Endothelial cell of umbilical vein (primary cell): ENCODE data around the gene LRFN2. TPM values are rescaled to one million over a fixed set of nuclear protein-coding genes. Genes with fewer than 3 reads are reported as not detected.

Source experiments
- BruUV-seq: library from RNA; stranded (reverse); fragments of 400-500 nt; replicated peaks from 2 replicates; lab custom pipeline; 2021; lab: Mats Ljungman, UMichigan
- CTCF ChIA-PET: fragments of 300-600, 350-600 bp; sonication (Branson Sonifier 250); formaldehyde crosslinking; loops from one replicate; lab custom pipeline; 2021; ENCODE audit warnings: antibody characterized with exemption, inconsistent platforms; lab: Charles Lee
- POLR2A ChIA-PET: fragments of 300-600, 350-600 bp; sonication (Branson Sonifier 250); formaldehyde crosslinking; loops from one replicate; lab custom pipeline; 2021; ENCODE audit warnings: antibody characterized with exemption, inconsistent platforms; lab: Charles Lee
- DNase-seq: peaks from one replicate; pipeline ENCODE4 v3.0.0-alpha.2; 2011; ENCODE audit warnings: low read depth, low spot score
- FAIRE-seq: peaks from 2 replicates; lab custom pipeline; 2011; peaks lifted over from hg19 to GRCh38; lab: Jason Lieb, UNC
- H2AFZ ChIP-seq: 2 replicates; pipeline ENCODE4 v1.6.0; 2012; ENCODE audit warnings: low read depth, low read length, control low read depth, inconsistent platforms
- H3K27ac ChIP-seq: 2 replicates; pipeline ENCODE4 v1.5.1; 2011; ENCODE audit warnings: low read depth, mild to moderate bottlenecking, control low read depth, low read length, moderate library complexity; ENCODE audit not compliant: insufficient read depth
- H3K27me3 ChIP-seq, 2 experiments: 2 replicates each; pipeline versions ENCODE4 v1.6.0 to v1.6.1; 2011; ENCODE audit warnings: low read length in 2 of 2, mixed read lengths in 1 of 2; ENCODE audit not compliant: control insufficient read depth in 2 of 2, insufficient read depth in 2 of 2
- H3K36me3 ChIP-seq, 2 experiments: 2 replicates in 1 of 2; 3 replicates in 1 of 2; pipeline ENCODE4 v1.5.1; 2011; ENCODE audit warnings: low read length in 2 of 2, mild to moderate bottlenecking in 1 of 2, moderate library complexity in 1 of 2; ENCODE audit not compliant: control insufficient read depth in 2 of 2, insufficient read depth in 2 of 2; ENCODE audit errors: extremely low read depth in 1 of 2
- H3K4me1 ChIP-seq: 3 replicates; pipeline ENCODE4 v1.5.1; 2011; ENCODE audit warnings: mild to moderate bottlenecking, low read length; ENCODE audit not compliant: control insufficient read depth, insufficient read depth; ENCODE audit errors: extremely low read depth
- H3K4me2 ChIP-seq: 2 replicates; pipeline ENCODE4 v1.6.1; 2011; ENCODE audit warnings: low read length, control low read depth, mixed read lengths; ENCODE audit not compliant: insufficient read depth
- H3K4me3 ChIP-seq, 3 experiments: fragments of 200-600 bp in 1 of 3; sonication (generic), shearing (Covaris generic) in 1 of 3; replicated peaks in 1 of 3; 2 replicates each; pipeline ENCODE4 v1.5.1; 2011 to 2016; ENCODE audit warnings: control low read depth in 3 of 3, low read length in 3 of 3, mild to moderate bottlenecking in 2 of 3, inconsistent platforms in 1 of 3, low read depth in 1 of 3, moderate library complexity in 1 of 3; ENCODE audit not compliant: insufficient read depth in 1 of 3
- H3K79me2 ChIP-seq: 2 replicates; pipeline ENCODE4 v1.6.0; 2012; ENCODE audit warnings: low read length, inconsistent platforms; ENCODE audit not compliant: control insufficient read depth, insufficient read depth
- H3K9ac ChIP-seq: replicated peaks from 2 replicates; pipeline ENCODE3; 2011; ENCODE audit warnings: low read length, control low read depth; ENCODE audit not compliant: insufficient read depth; ENCODE audit errors: extremely low read depth
- H3K9me1 ChIP-seq: replicated peaks from 3 replicates; pipeline ENCODE4 v1.6.0; 2011; ENCODE audit warnings: mild to moderate bottlenecking, low read length; ENCODE audit not compliant: control insufficient read depth, insufficient read depth; ENCODE audit errors: extremely low read depth
- H3K9me3 ChIP-seq: replicated peaks from 2 replicates; pipeline ENCODE4 v1.5.1; 2012; ENCODE audit warnings: low read length, inconsistent platforms; ENCODE audit not compliant: control insufficient read depth, insufficient read depth
- H4K20me1 ChIP-seq: replicated peaks from 2 replicates; pipeline ENCODE3; 2011; ENCODE audit warnings: mild to moderate bottlenecking, low read length; ENCODE audit not compliant: control insufficient read depth, insufficient read depth; ENCODE audit errors: extremely low read depth
- EZH2 ChIP-seq: IDR thresholded peaks from 2 replicates; pipeline ENCODE4 v1.6.1; 2012; ENCODE audit warnings: borderline replicate concordance, low read depth, mild to moderate bottlenecking, moderate library complexity, low read length, inconsistent platforms; ENCODE audit not compliant: severe bottlenecking
- FOS ChIP-seq: IDR thresholded peaks from 2 replicates; pipeline ENCODE4 v1.6.1; 2011; ENCODE audit warnings: mild to moderate bottlenecking, low read length, moderate library complexity, borderline replicate concordance; ENCODE audit not compliant: insufficient read depth
- GATA2 ChIP-seq: IDR thresholded peaks from 2 replicates; pipeline ENCODE4 v1.7.0; 2011; ENCODE audit warnings: low read depth, mild to moderate bottlenecking, moderate library complexity, mixed read lengths, low read length; ENCODE audit not compliant: insufficient read length, insufficient read depth
- JUN ChIP-seq: IDR thresholded peaks from 2 replicates; pipeline ENCODE4 v1.6.1; 2011; ENCODE audit warnings: borderline replicate concordance, low read depth; ENCODE audit not compliant: insufficient read length, insufficient read depth
- MYC ChIP-seq: IDR thresholded peaks from one replicate; pipeline ENCODE4 v1.6.1; 2011; ENCODE audit warnings: mild to moderate bottlenecking, low read depth, low read length
- POLR2A ChIP-seq: IDR thresholded peaks from 2 replicates; pipeline ENCODE4 v1.6.1; 2012; ENCODE audit warnings: low read depth, mild to moderate bottlenecking, control low read depth, low read length
- POLR2AphosphoS5 ChIP-seq: IDR thresholded peaks from 2 replicates; pipeline ENCODE4 v1.6.1; 2012; ENCODE audit warnings: low read depth, mild to moderate bottlenecking, control low read depth, low read length, moderate library complexity; ENCODE audit not compliant: insufficient read depth
- dilution Hi-C: fragments of 300-500 bp; cut with MboI; formaldehyde crosslinking; loops from one replicate; pipeline ENCODE4 v1.15.0; 2019; ENCODE audit warnings: low sequenced_read_pairs; ENCODE audit not compliant: extremely low pct_ligation_motif_present
- intact Hi-C: fragments of 100-400 bp; cut with micrococcal nuclease; formaldehyde crosslinking; loops from one replicate; pipeline ENCODE4 v1.10.0; 2022
- polyA plus RNA-seq, 4 experiments: library from polyadenylated mRNA; depleted of rRNA in 3 of 4; stranded (reverse) in 3 of 4; unstranded in 1 of 4; fragments of >200 nt; gene quantifications; 2 replicates each; pipeline versions ENCODE4 v1.2.1 to v1.2.3, GENCODE V29; 2011 to 2012; ENCODE audit warnings: missing spikeins in 1 of 4
- total RNA-seq: library from RNA; stranded (reverse); gene quantifications from 2 replicates; pipeline ENCODE4 v1.2.3, GENCODE V29; 2021
- TF ChIP-seq, protein P1 (sequence below), 2 donors: IDR thresholded peaks; 1 replicate in 1 of 2; 2 replicates in 1 of 2; pipeline ENCODE4 v1.5.1; 2011; ENCODE audit warnings: low read length in 2 of 2, mild to moderate bottlenecking in 2 of 2, moderate library complexity in 2 of 2, control low read depth in 1 of 2, inconsistent platforms in 1 of 2, low read depth in 1 of 2; ENCODE audit not compliant: insufficient read depth in 1 of 2; ENCODE audit errors: extremely low read depth in 1 of 2
- TF ChIP-seq, protein P2 (sequence below): IDR thresholded peaks from 2 replicates; pipeline ENCODE4 v1.6.1; 2011; ENCODE audit not compliant: insufficient read depth, insufficient read length

LRFN2 gene
- total and polyA plus RNA-seq, 2 donors (not counting 3 experiments of a cell fraction or from before 2014, with no cell fraction given): not detected

- ChIA-PET POLR2A (no interaction called here), CTCF (no interaction called here)
- no peaks in the 10 kb centered on the region for H4K20me1 ChIP-seq
- no peaks in the 10 kb centered on the region for H3K27me3 ChIP-seq
- no peaks in the 10 kb centered on the region for H3K36me3 ChIP-seq
- intact Hi-C loops (no loop called here), dilution Hi-C loops (no loop called here)
- H3K4me2 ChIP-seq: no peak overlapping the region
- no peaks in the 10 kb centered on the region for H3K4me1 ChIP-seq
- H2AFZ ChIP-seq: no peak overlapping the region
- H3K27ac ChIP-seq: no peak overlapping the region
- BruUV-seq: no TSS peak
- H3K79me2 ChIP-seq: no peaks in the 10 kb centered on the region
- DNase-seq (no peak), FAIRE-seq (no peak)
- no peak overlapping the region for H3K4me3 ChIP-seq
- TF ChIP-seq JUN: no peak
- TF ChIP-seq POLR2AphosphoS5: no peak
- TF ChIP-seq EZH2: no peak
- no peak for TF ChIP-seq FOS
- TF ChIP-seq MYC: no peak
- no peak for TF ChIP-seq POLR2A
- TF ChIP-seq, protein P1, sequence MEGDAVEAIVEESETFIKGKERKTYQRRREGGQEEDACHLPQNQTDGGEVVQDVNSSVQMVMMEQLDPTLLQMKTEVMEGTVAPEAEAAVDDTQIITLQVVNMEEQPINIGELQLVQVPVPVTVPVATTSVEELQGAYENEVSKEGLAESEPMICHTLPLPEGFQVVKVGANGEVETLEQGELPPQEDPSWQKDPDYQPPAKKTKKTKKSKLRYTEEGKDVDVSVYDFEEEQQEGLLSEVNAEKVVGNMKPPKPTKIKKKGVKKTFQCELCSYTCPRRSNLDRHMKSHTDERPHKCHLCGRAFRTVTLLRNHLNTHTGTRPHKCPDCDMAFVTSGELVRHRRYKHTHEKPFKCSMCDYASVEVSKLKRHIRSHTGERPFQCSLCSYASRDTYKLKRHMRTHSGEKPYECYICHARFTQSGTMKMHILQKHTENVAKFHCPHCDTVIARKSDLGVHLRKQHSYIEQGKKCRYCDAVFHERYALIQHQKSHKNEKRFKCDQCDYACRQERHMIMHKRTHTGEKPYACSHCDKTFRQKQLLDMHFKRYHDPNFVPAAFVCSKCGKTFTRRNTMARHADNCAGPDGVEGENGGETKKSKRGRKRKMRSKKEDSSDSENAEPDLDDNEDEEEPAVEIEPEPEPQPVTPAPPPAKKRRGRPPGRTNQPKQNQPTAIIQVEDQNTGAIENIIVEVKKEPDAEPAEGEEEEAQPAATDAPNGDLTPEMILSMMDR (IDR thresholded peaks at IDR 0.05; ENCODE audit: extremely low read depth in 1 of 2, insufficient read depth in 1 of 2, low read depth in 1 of 2, low read length in 2 of 2): no peak
- TF ChIP-seq, protein P2, sequence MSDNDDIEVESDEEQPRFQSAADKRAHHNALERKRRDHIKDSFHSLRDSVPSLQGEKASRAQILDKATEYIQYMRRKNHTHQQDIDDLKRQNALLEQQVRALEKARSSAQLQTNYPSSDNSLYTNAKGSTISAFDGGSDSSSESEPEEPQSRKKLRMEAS: no peak
- TF ChIP-seq GATA2: no peak
- H3K9me3 ChIP-seq: no peaks in the 10 kb centered on the region
- no peak overlapping the region for H3K9ac ChIP-seq
- H3K9me1 ChIP-seq: no peaks in the 10 kb centered on the region
Observed at GRCh38 chr6:40461643-40462042, 125.5 kb downstream of the LRFN2 start.
